Fibroblast of lung (primary cell): ENCODE measurements around the gene PTOV1. TPM values are rescaled to one million over a fixed set of nuclear protein-coding genes. Genes with fewer than 3 reads are reported as not detected.

ENCODE experiments used
- DNase-seq, 2 donors: peaks; one replicate each; pipeline versions ENCODE4 v3.0.0 to v3.0.0-alpha.2; 2010; ENCODE audit warnings: low read depth in 2 of 2
- H2AFZ ChIP-seq: 2 replicates; pipeline ENCODE4 v1.5.1; 2012; ENCODE audit warnings: low read length, control low read depth, inconsistent platforms
- H3K27ac ChIP-seq: 2 replicates; pipeline ENCODE4 v1.5.1; 2011; ENCODE audit warnings: low read length, control low read depth; ENCODE audit not compliant: insufficient read depth
- H3K27me3 ChIP-seq: 2 replicates; pipeline ENCODE4 v1.5.1; 2011; ENCODE audit warnings: mild to moderate bottlenecking, low read length; ENCODE audit not compliant: control insufficient read depth, insufficient read depth
- H3K36me3 ChIP-seq: 2 replicates; pipeline ENCODE4 v1.5.1; 2011; ENCODE audit warnings: low read length; ENCODE audit not compliant: control insufficient read depth, insufficient read depth
- H3K4me1 ChIP-seq: 2 replicates; pipeline ENCODE4 v1.5.1; 2011; ENCODE audit warnings: low read length; ENCODE audit not compliant: control insufficient read depth, insufficient read depth; ENCODE audit errors: extremely low read depth
- H3K4me2 ChIP-seq: 2 replicates; pipeline ENCODE4 v1.5.1; 2011; ENCODE audit warnings: low read length, control low read depth; ENCODE audit not compliant: insufficient read depth; ENCODE audit errors: extremely low read depth
- H3K4me3 ChIP-seq, 4 experiments: fragments of 200-600 bp in 1 of 4; sonication (generic) in 1 of 4; replicated peaks in 1 of 4; 2 replicates each; pipeline ENCODE4 v1.5.1; 2011 to 2016; ENCODE audit warnings: low read length in 4 of 4, low read depth in 3 of 4, mild to moderate bottlenecking in 3 of 4, control low read depth in 2 of 4, inconsistent platforms in 1 of 4, mixed read lengths in 1 of 4; ENCODE audit not compliant: insufficient read depth in 1 of 4; ENCODE audit errors: control extremely low read depth in 1 of 4
- H3K79me2 ChIP-seq: 2 replicates; pipeline ENCODE4 v1.5.1; 2012; ENCODE audit warnings: mild to moderate bottlenecking, low read length, inconsistent platforms; ENCODE audit not compliant: control insufficient read depth, insufficient read depth
- H3K9ac ChIP-seq: 2 replicates; pipeline ENCODE4 v1.5.1; 2011; ENCODE audit warnings: mild to moderate bottlenecking, low read length, control low read depth; ENCODE audit not compliant: insufficient read depth
- H3K9me3 ChIP-seq: 2 replicates; pipeline ENCODE4 v1.5.1; 2012; ENCODE audit warnings: low read depth, low read length; ENCODE audit not compliant: control insufficient read depth, insufficient read depth
- H4K20me1 ChIP-seq: 2 replicates; pipeline ENCODE4 v1.5.1; 2011; ENCODE audit warnings: low read length; ENCODE audit not compliant: control insufficient read depth, insufficient read depth; ENCODE audit errors: extremely low read depth
- EZH2 ChIP-seq: IDR thresholded peaks from 2 replicates; pipeline ENCODE4 v1.5.1; 2012; ENCODE audit warnings: low read length, control low read depth, mild to moderate bottlenecking; ENCODE audit errors: missing control alignments
- polyA plus RNA-seq, 2 donors: library from polyadenylated mRNA; depleted of rRNA in 1 of 2; stranded (reverse) in 1 of 2; unstranded in 1 of 2; fragments of >200 nt; gene quantifications; 2 replicates each; pipeline ENCODE4 v1.2.1, GENCODE V29; 2011 to 2012; ENCODE audit warnings: missing spikeins in 1 of 2
- total RNA-seq: library from RNA; depleted of rRNA; stranded (reverse); fragments of >200 nt; gene quantifications from 2 replicates; pipeline ENCODE4 v1.2.1, GENCODE V29; 2014
- TF ChIP-seq, protein P1 (sequence below), 2 donors: IDR thresholded peaks in 1 of 2; conservative IDR thresholded peaks in 1 of 2; 1 replicate in 1 of 2; 2 replicates in 1 of 2; pipeline ENCODE4 v1.5.1; 2011 to 2012; ENCODE audit warnings: low read length in 2 of 2, control low read depth in 1 of 2, inconsistent platforms in 1 of 2, low read depth in 1 of 2, mild to moderate bottlenecking in 1 of 2

PTOV1 gene
- total and polyA plus RNA-seq, 2 donors (not counting 1 experiment from before 2014, with no cell fraction given): 41.1 to 56.0 TPM

DNA sequence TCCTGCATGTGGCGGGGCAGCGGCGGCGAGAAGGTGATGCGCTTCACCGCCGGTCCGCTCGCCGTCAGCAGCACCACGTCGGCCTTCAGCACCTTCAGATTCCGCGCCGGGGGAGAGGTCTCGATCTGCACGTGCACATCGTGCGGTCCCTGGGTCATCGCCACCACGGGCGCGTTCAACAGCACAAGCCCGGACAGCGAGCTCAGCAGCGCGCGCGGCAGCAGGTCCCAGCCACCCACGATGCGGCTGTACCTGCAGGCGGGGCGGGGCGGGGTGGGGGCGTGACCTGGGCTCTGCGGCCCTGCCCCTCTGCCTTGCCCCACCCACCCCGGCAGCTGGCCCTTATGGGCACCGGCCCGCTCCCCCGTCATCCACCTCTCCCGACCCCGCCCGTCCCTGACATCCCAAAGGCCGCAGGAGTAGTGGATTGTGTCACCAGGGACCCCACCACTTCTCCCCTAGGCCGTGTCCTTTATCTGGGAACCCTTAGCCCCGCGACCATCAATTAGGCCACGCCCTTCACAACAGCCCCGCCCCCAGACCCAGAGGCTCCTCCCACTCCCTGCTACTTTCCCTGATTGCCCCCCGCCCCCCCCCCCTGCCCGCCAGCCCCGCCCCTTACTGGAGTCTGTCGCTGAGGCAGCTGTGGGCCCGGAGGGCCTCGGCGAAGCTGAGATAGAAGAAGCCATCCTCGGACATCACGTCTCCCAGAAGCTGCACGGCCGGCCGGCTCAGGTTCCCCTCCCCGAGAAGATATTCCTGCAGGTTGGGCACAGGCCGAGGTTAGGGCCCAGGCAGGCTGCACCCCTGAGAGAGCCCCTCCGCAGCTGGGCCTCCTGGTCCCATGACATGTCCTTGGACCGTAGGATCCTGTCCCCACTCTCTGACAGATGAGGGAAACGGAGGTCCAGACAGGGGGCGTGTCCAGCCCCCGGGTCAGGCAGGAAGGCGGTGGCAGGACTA, 39.7 kb downstream of the PTOV1 start:
- H3K4me3 ChIP-seq: no peak overlapping the region

DNA sequence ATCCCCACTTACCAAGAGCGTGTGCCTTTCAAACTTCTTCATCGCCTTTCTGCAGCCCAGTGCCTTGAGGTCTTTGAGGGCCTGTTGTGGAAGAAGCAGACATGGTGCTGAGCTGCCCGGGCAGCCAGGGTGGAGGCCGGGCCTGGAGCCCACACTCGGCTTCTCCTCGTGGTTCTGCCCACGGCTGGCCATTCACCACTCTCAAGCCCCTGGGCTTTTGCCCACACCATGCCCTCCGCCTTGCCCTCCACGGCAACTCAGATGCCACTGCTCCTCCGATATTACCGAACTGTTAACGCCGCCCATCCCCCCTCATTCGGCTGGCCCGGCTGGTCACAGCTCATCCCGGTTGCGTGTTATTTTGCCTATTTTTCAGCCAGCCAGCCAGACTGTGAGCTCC, 40.4 kb downstream of the PTOV1 start:
- DNase-seq: no peak
- H3K27ac ChIP-seq: no peak overlapping the region
- H3K4me1 ChIP-seq: peaks cover 3% of the 10 kb centered on the region
- H4K20me1 ChIP-seq: no peaks in the 10 kb centered on the region
- no peak overlapping the region for H3K4me2 ChIP-seq
- no peak overlapping the region for H2AFZ ChIP-seq
- no peak for TF ChIP-seq EZH2
- TF ChIP-seq, protein P1, sequence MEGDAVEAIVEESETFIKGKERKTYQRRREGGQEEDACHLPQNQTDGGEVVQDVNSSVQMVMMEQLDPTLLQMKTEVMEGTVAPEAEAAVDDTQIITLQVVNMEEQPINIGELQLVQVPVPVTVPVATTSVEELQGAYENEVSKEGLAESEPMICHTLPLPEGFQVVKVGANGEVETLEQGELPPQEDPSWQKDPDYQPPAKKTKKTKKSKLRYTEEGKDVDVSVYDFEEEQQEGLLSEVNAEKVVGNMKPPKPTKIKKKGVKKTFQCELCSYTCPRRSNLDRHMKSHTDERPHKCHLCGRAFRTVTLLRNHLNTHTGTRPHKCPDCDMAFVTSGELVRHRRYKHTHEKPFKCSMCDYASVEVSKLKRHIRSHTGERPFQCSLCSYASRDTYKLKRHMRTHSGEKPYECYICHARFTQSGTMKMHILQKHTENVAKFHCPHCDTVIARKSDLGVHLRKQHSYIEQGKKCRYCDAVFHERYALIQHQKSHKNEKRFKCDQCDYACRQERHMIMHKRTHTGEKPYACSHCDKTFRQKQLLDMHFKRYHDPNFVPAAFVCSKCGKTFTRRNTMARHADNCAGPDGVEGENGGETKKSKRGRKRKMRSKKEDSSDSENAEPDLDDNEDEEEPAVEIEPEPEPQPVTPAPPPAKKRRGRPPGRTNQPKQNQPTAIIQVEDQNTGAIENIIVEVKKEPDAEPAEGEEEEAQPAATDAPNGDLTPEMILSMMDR (conservative IDR thresholded peaks at IDR 0.05 in 1 of 2, IDR thresholded peaks at IDR 0.05 in 1 of 2; ENCODE audit: low read depth in 1 of 2, low read length in 2 of 2): no peak
- H3K9me3 ChIP-seq: no peaks in the 10 kb centered on the region
- no peaks in the 10 kb centered on the region for H3K27me3 ChIP-seq
- no peak overlapping the region for H3K4me3 ChIP-seq
- H3K36me3 ChIP-seq: no peaks in the 10 kb centered on the region
- H3K9ac ChIP-seq: no peak overlapping the region
- H3K79me2 ChIP-seq: no peaks in the 10 kb centered on the region

More for the DNA sequence above, 39.7 kb downstream of the PTOV1 start:
- H4K20me1 ChIP-seq: no peaks in the 10 kb centered on the region
- H3K9ac ChIP-seq: no peak overlapping the region
- H3K9me3 ChIP-seq: no peaks in the 10 kb centered on the region
- peaks cover 3% of the 10 kb centered on the region for H3K4me1 ChIP-seq
- DNase-seq: no peak
- no peak overlapping the region for H3K27ac ChIP-seq
- no peak for TF ChIP-seq EZH2
- TF ChIP-seq, protein P1 (conservative IDR thresholded peaks at IDR 0.05 in 1 of 2, IDR thresholded peaks at IDR 0.05 in 1 of 2; ENCODE audit: low read depth in 1 of 2, low read length in 2 of 2): no peak
- no peaks in the 10 kb centered on the region for H3K27me3 ChIP-seq
- no peak overlapping the region for H2AFZ ChIP-seq
- peak overlapping the region; percentile 32 for H3K4me2 ChIP-seq
- no peaks in the 10 kb centered on the region for H3K79me2 ChIP-seq
- no peaks in the 10 kb centered on the region for H3K36me3 ChIP-seq

DNA sequence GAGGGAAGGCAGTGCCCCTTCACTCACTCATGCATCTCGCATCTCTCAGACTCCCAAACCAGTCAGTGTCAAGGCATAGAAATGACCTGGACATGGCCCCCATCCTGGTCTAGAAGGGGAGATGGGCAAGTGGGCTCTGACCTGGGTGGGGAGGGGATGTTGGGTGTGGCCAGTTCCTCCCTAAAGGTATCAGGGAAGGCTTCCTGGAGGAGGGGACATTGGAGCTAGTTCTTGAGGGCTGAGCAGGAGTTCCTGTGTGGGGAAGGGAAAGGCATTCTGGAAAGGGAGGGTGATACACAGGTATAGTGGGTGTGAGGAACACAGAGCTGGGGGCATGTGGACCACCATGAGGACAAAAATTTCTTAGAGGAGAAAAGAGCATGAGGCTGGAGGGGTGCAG, 41.8 kb downstream of the PTOV1 start:
- no peaks in the 10 kb centered on the region for H4K20me1 ChIP-seq
- H3K4me1 ChIP-seq: peaks cover 7% of the 10 kb centered on the region
- H3K4me2 ChIP-seq: no peak overlapping the region
- no peaks in the 10 kb centered on the region for H3K79me2 ChIP-seq
- no peak for DNase-seq
- no peaks in the 10 kb centered on the region for H3K36me3 ChIP-seq
- no peak overlapping the region for H3K27ac ChIP-seq
- no peaks in the 10 kb centered on the region for H3K9me3 ChIP-seq
- TF ChIP-seq, protein P1 (conservative IDR thresholded peaks at IDR 0.05 in 1 of 2, IDR thresholded peaks at IDR 0.05 in 1 of 2; ENCODE audit: low read depth in 1 of 2, low read length in 2 of 2): no peak
- TF ChIP-seq EZH2: no peak
- no peak overlapping the region for H2AFZ ChIP-seq
- H3K27me3 ChIP-seq: no peaks in the 10 kb centered on the region
- no peak overlapping the region for H3K4me3 ChIP-seq
- no peak overlapping the region for H3K9ac ChIP-seq
